H1 (cell line): Measurements from ENCODE around the gene BNC2. TPM values are rescaled to one million over a fixed set of nuclear protein-coding genes. Genes with fewer than 3 reads are reported as not detected.

Source experiments
- CTCF ChIA-PET: fragments of 300-600 bp; sonication (Branson Sonifier 250); formaldehyde crosslinking; loops from one replicate; lab custom pipeline; 2021; ENCODE audit not compliant: partially characterized antibody; lab: Charles Lee
- POLR2A ChIA-PET: fragments of 300-600 bp; sonication (Branson Sonifier 250); formaldehyde crosslinking; loops from one replicate; lab custom pipeline; 2021; ENCODE audit warnings: inconsistent platforms; ENCODE audit not compliant: partially characterized antibody; lab: Charles Lee
- DNase-seq, 2 experiments: peaks; one replicate each; pipeline versions ENCODE4 v3.0.0 to v3.0.0-alpha.2; 2010 to 2022; ENCODE audit warnings: low spot score in 2 of 2, low read depth in 1 of 2, mixed read lengths in 1 of 2
- FAIRE-seq: peaks from 2 replicates; lab custom pipeline; 2011; peaks lifted over from hg19 to GRCh38; lab: Jason Lieb, UNC
- H2AFZ ChIP-seq: 2 replicates; pipeline ENCODE4 v1.8.1; 2012; ENCODE audit warnings: low read length, inconsistent platforms
- H2AK5ac ChIP-seq: 2 replicates; pipeline ENCODE4 v1.6.1; 2013; ENCODE audit warnings: low read depth, low read length
- H2BK120ac ChIP-seq: replicated peaks from 2 replicates; pipeline ENCODE3; 2013; ENCODE audit warnings: low read depth, low read length, inconsistent platforms
- H2BK12ac ChIP-seq: 2 replicates; pipeline ENCODE4 v1.6.1; 2013; ENCODE audit warnings: low read depth, low read length
- H2BK15ac ChIP-seq: 2 replicates; pipeline ENCODE4 v1.6.1; 2013; ENCODE audit warnings: low read length
- H2BK20ac ChIP-seq: 2 replicates; pipeline ENCODE4 v1.6.1; 2013; ENCODE audit warnings: low read length
- H2BK5ac ChIP-seq: 2 replicates; pipeline ENCODE4 v1.6.1; 2013; ENCODE audit warnings: low read depth, low read length
- H3K14ac ChIP-seq: 2 replicates; pipeline ENCODE4 v1.6.1; 2013; ENCODE audit warnings: inconsistent platforms; ENCODE audit not compliant: insufficient read length
- H3K18ac ChIP-seq: 2 replicates; pipeline ENCODE4 v1.6.1; 2013; ENCODE audit warnings: low read length; ENCODE audit errors: extremely low read depth
- H3K23ac ChIP-seq: 2 replicates; pipeline ENCODE4 v1.6.1; 2013; ENCODE audit warnings: inconsistent platforms; ENCODE audit not compliant: insufficient read length
- H3K23me2 ChIP-seq: 2 replicates; pipeline ENCODE4 v1.6.1; 2013; ENCODE audit warnings: low read depth, low read length
- H3K27ac ChIP-seq: 2 replicates; pipeline ENCODE4 v1.6.1; 2011; ENCODE audit warnings: low read depth, low read length, inconsistent platforms
- H3K27me3 ChIP-seq, 4 experiments: replicated peaks in 1 of 4; 1 replicate in 1 of 4; 2 replicates in 3 of 4; pipeline versions ENCODE4 v1.6.1 to v1.8.1; 2011 to 2013; ENCODE audit warnings: low read length in 3 of 4, mild to moderate bottlenecking in 3 of 4, inconsistent platforms in 2 of 4, mixed read lengths in 2 of 4, moderate library complexity in 1 of 4; ENCODE audit not compliant: control insufficient read depth in 3 of 4, insufficient read depth in 3 of 4; ENCODE audit errors: extremely low read depth in 1 of 4
- H3K36me3 ChIP-seq, 4 experiments: 2 replicates each; pipeline versions ENCODE4 v1.6.1 to v1.8.1; 2011 to 2013; ENCODE audit warnings: mild to moderate bottlenecking in 4 of 4, low read length in 3 of 4, moderate library complexity in 2 of 4, control low read depth in 1 of 4, inconsistent platforms in 1 of 4; ENCODE audit not compliant: insufficient read depth in 4 of 4, control insufficient read depth in 2 of 4
- H3K4ac ChIP-seq: replicated peaks from 2 replicates; pipeline ENCODE3; 2013; ENCODE audit warnings: low read length, low read depth, mixed read lengths, inconsistent platforms; ENCODE audit not compliant: insufficient read length
- H3K4me1 ChIP-seq, 4 experiments: replicated peaks in 1 of 4; 1 replicate in 1 of 4; 2 replicates in 3 of 4; pipeline versions ENCODE4 v1.6.1 to v1.8.1; 2011 to 2013; ENCODE audit warnings: low read length in 3 of 4, inconsistent platforms in 2 of 4, mixed read lengths in 1 of 4; ENCODE audit not compliant: insufficient read depth in 4 of 4, control insufficient read depth in 3 of 4
- H3K4me2 ChIP-seq, 2 experiments: 2 replicates each; pipeline versions ENCODE4 v1.6.1 to v1.8.1; 2011 to 2013; ENCODE audit warnings: low read depth in 2 of 2, low read length in 2 of 2, control low read depth in 1 of 2, inconsistent platforms in 1 of 2, mild to moderate bottlenecking in 1 of 2; ENCODE audit not compliant: insufficient read depth in 1 of 2
- H3K4me3 ChIP-seq, 4 experiments: fragments of 200-600, 300-600 bp in 1 of 4; sonication (generic), shearing (Covaris generic), sonication (Bioruptor Twin) in 1 of 4; 2 replicates each; pipeline versions ENCODE4 v1.5.1 to v1.8.1; 2011 to 2016; ENCODE audit warnings: low read length in 4 of 4, low read depth in 3 of 4, control low read depth in 2 of 4, inconsistent platforms in 2 of 4, mild to moderate bottlenecking in 2 of 4, mixed read lengths in 1 of 4, moderate library complexity in 1 of 4; ENCODE audit not compliant: insufficient read depth in 2 of 4; ENCODE audit errors: extremely low read depth in 1 of 4
- H3K56ac ChIP-seq: replicated peaks from 2 replicates; pipeline ENCODE3; 2013; ENCODE audit warnings: low read depth, mild to moderate bottlenecking, mixed read lengths, low read length, inconsistent platforms; ENCODE audit not compliant: insufficient read length
- H3K79me1 ChIP-seq: 2 replicates; pipeline ENCODE4 v1.6.1; 2013; ENCODE audit warnings: low read depth, low read length, control low read depth
- H3K79me2 ChIP-seq, 2 experiments: 2 replicates each; pipeline versions ENCODE4 v1.6.1 to v1.8.1; 2012 to 2013; ENCODE audit warnings: low read length in 2 of 2, mild to moderate bottlenecking in 2 of 2, inconsistent platforms in 1 of 2; ENCODE audit not compliant: insufficient read depth in 2 of 2, control insufficient read depth in 1 of 2
- H3K9ac ChIP-seq, 4 experiments: replicated peaks in 1 of 4; 1 replicate in 1 of 4; 2 replicates in 3 of 4; pipeline versions ENCODE4 v1.6.1 to v1.8.1; 2011 to 2013; ENCODE audit warnings: low read depth in 3 of 4, low read length in 3 of 4, control low read depth in 2 of 4, mild to moderate bottlenecking in 2 of 4, moderate library complexity in 2 of 4, inconsistent platforms in 1 of 4; ENCODE audit errors: extremely low read depth in 1 of 4
- H3K9me3 ChIP-seq, 2 experiments: 2 replicates each; pipeline versions ENCODE4 v1.6.1 to v1.8.1; 2012 to 2013; ENCODE audit warnings: mild to moderate bottlenecking in 2 of 2, moderate library complexity in 2 of 2, control low read depth in 1 of 2, inconsistent platforms in 1 of 2, low read depth in 1 of 2, low read length in 1 of 2, mixed read lengths in 1 of 2; ENCODE audit not compliant: insufficient read depth in 2 of 2
- H4K20me1 ChIP-seq, 2 experiments: replicated peaks in 1 of 2; 2 replicates each; pipeline versions ENCODE3 to v1.8.1; 2011 to 2013; ENCODE audit warnings: inconsistent platforms in 2 of 2, low read length in 2 of 2, mild to moderate bottlenecking in 1 of 2; ENCODE audit not compliant: insufficient read depth in 2 of 2, control insufficient read depth in 1 of 2
- H4K5ac ChIP-seq: 2 replicates; pipeline ENCODE4 v1.6.1; 2013; ENCODE audit warnings: low read length, low read depth, mixed read lengths, inconsistent platforms; ENCODE audit not compliant: insufficient read length
- H4K8ac ChIP-seq: 2 replicates; pipeline ENCODE4 v1.8.0; 2013; ENCODE audit warnings: mild to moderate bottlenecking, moderate library complexity, low read length, inconsistent platforms; ENCODE audit not compliant: insufficient read depth; ENCODE audit errors: extremely low read depth
- H4K91ac ChIP-seq: replicated peaks from 2 replicates; pipeline ENCODE3; 2013; ENCODE audit warnings: low read length, mixed read lengths, inconsistent platforms; ENCODE audit not compliant: insufficient read length
- POU5F1 ChIP-seq: IDR thresholded peaks from 2 replicates; pipeline ENCODE4 v1.6.1; 2011; ENCODE audit warnings: low read depth, mild to moderate bottlenecking, low read length, moderate library complexity
- USF2 ChIP-seq: IDR thresholded peaks from 2 replicates; pipeline ENCODE4 v1.6.1; 2011; ENCODE audit warnings: low read length, improper control_type of control experiment
- WGBS, 2 experiments: shearing (Covaris generic) in 1 of 2; methylation state at CpG; one replicate each; pipeline versions ENCODE4 v1.1.6 to v1.1.7; 2013 to 2015; ENCODE audit warnings: low lambda C conversion rate in 2 of 2, mixed read lengths in 2 of 2, inconsistent platforms in 1 of 2, low coverage in 1 of 2, missing lambda C conversion rate in 1 of 2; ENCODE audit not compliant: insufficient replicate concordance in 2 of 2, insufficient coverage in 1 of 2, insufficient read length in 1 of 2; ENCODE audit errors: extremely low coverage in 1 of 2, missing lambda C conversion rate in 1 of 2; 5-methylcytosine and 5-hydroxymethylcytosine counted together
- polyA plus RNA-seq, 7 experiments: library from polyadenylated mRNA; depleted of rRNA in 3 of 7; stranded (reverse) in 5 of 7; unstranded in 2 of 7; fragments of >200 nt in 5 of 7; fragments of 200-250 nt in 2 of 7; gene quantifications; 1 replicate in 5 of 7; 2 replicates in 1 of 7; 4 replicates in 1 of 7; pipeline versions ENCODE4 v1.2.1 to v1.2.3, GENCODE V29; 2011 to 2013; ENCODE audit warnings: missing spikeins in 2 of 7, mixed read lengths in 2 of 7
- total RNA-seq: library from RNA; stranded (reverse); fragmentation: NEBNext Ultra II Directional; extraction: Animal tissue kit (Norgen Biotek cat#: 25700); gene quantifications from 2 replicates; pipeline ENCODE4 v1.2.1, GENCODE V29; 2021

The BNC2 gene
- total and polyA plus RNA-seq, 2 of the 8 experiments (the other 6 are each of a cell fraction or from before 2014, with no cell fraction given): 16.0 to 26.8 TPM

GRCh38 chr9:16519001-16519400 is 351.5 kb downstream of the BNC2 start:
- no peaks in the 10 kb centered on the region for H4K20me1 ChIP-seq
- no peak overlapping the region for H3K23ac ChIP-seq
- H3K14ac ChIP-seq: no peak overlapping the region
- H3K27me3 ChIP-seq: no peaks in the 10 kb centered on the region
- H3K18ac ChIP-seq: 0 out of 2 replicates have a peak overlapping the region, but pooled peaks have one; percentile 27
- no peak overlapping the region for H3K9ac ChIP-seq
- no peak overlapping the region for H2AK5ac ChIP-seq
- DNase-seq (no peak), FAIRE-seq (peak; percentile 89)
- no peak overlapping the region; a peak in 1 of 8 replicates for H3K4me3 ChIP-seq
- no peak overlapping the region for H2BK20ac ChIP-seq
- H2BK5ac ChIP-seq: no peak overlapping the region
- H2BK120ac ChIP-seq: no peak overlapping the region
- H3K56ac ChIP-seq: no peak overlapping the region
- no peaks in the 10 kb centered on the region for H3K79me1 ChIP-seq
- peak overlapping the region; percentile 64; the same call in 1 of the 2 replicates for H2BK12ac ChIP-seq
- H3K27ac ChIP-seq: no peak overlapping the region
- no peaks in the 10 kb centered on the region for H3K36me3 ChIP-seq
- H3K9me3 ChIP-seq: no peaks in the 10 kb centered on the region
- no peak overlapping the region for H4K91ac ChIP-seq
- H4K5ac ChIP-seq: no peak overlapping the region
- H3K79me2 ChIP-seq: no peaks in the 10 kb centered on the region; a peak in 1 of 4 replicates
- ChIA-PET CTCF (interaction anchor here (1.1 to 1.2 kb wide), 2 partner anchors 28 to 161 kb away, joined by 3 read pairs; no protein-coding TSS in a partner anchor), POLR2A (no interaction called here)
- no peak overlapping the region for H4K8ac ChIP-seq
- peaks cover 7 to 33% (median 25%) of the 10 kb centered on the region in 4 experiments for H3K4me1 ChIP-seq
- WGBS, 2 experiments: 53% methylated on average over 2 of the region's 2 CpGs; no CpG with 5 or more reads in 1 of the 2 experiments
- H3K23me2 ChIP-seq: no peaks in the 10 kb centered on the region
- TF ChIP-seq USF2 (no peak), POU5F1 (peak; percentile 69; the same call in 1 of the 2 replicates)
- no peak overlapping the region for H2AFZ ChIP-seq
- H3K4me2 ChIP-seq: peak overlapping the region in 1 of 2 experiments; percentile 16; a peak in 1 of 4 replicates
- no peak overlapping the region for H2BK15ac ChIP-seq
- no peak overlapping the region for H3K4ac ChIP-seq
